MG63 (cell line): ENCODE measurements around the gene PITHD1. TPM values are rescaled to one million over a fixed set of nuclear protein-coding genes. Genes with fewer than 3 reads are reported as not detected.
"Not testable (repeated sequence)": the region's sequence is repeated elsewhere in the genome, so short reads cannot be mapped to it uniquely, and the experiment has no call there.

Source experiments
- DNase-seq: peaks from one replicate; pipeline ENCODE4 v3.0.0-alpha.2; 2020
- H3K27me3 ChIP-seq: fragments of 250-450 bp; sonication (Bioruptor Pico); 2 replicates; pipeline ENCODE4 v1.5.1; 2020; ENCODE audit warnings: mild to moderate bottlenecking, moderate library complexity
- H3K36me3 ChIP-seq: fragments of 250-450 bp; sonication (Bioruptor Pico); 2 replicates; pipeline ENCODE4 v1.5.1; 2020; ENCODE audit warnings: mild to moderate bottlenecking, moderate library complexity
- H3K4me3 ChIP-seq: fragments of 250-450 bp; sonication (Bioruptor Pico); 2 replicates; pipeline ENCODE4 v1.5.1; 2020; ENCODE audit warnings: mild to moderate bottlenecking, moderate library complexity
- H3K9me3 ChIP-seq: fragments of 250-450 bp; sonication (Bioruptor Pico); 2 replicates; pipeline ENCODE4 v1.5.1; 2020; ENCODE audit warnings: mild to moderate bottlenecking, moderate library complexity
- total RNA-seq: library from RNA; depleted of rRNA; stranded (reverse); fragments of >200 nt; shearing (Covaris generic); gene quantifications from 2 replicates; pipeline ENCODE4 v1.2.3, GENCODE V29; 2014; ENCODE audit warnings: low replicate concordance; rRNA removed

The PITHD1 gene, protein sequence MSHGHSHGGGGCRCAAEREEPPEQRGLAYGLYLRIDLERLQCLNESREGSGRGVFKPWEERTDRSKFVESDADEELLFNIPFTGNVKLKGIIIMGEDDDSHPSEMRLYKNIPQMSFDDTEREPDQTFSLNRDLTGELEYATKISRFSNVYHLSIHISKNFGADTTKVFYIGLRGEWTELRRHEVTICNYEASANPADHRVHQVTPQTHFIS
- 64.2 and 116 TPM in 2 replicates for total RNA-seq

DNA sequence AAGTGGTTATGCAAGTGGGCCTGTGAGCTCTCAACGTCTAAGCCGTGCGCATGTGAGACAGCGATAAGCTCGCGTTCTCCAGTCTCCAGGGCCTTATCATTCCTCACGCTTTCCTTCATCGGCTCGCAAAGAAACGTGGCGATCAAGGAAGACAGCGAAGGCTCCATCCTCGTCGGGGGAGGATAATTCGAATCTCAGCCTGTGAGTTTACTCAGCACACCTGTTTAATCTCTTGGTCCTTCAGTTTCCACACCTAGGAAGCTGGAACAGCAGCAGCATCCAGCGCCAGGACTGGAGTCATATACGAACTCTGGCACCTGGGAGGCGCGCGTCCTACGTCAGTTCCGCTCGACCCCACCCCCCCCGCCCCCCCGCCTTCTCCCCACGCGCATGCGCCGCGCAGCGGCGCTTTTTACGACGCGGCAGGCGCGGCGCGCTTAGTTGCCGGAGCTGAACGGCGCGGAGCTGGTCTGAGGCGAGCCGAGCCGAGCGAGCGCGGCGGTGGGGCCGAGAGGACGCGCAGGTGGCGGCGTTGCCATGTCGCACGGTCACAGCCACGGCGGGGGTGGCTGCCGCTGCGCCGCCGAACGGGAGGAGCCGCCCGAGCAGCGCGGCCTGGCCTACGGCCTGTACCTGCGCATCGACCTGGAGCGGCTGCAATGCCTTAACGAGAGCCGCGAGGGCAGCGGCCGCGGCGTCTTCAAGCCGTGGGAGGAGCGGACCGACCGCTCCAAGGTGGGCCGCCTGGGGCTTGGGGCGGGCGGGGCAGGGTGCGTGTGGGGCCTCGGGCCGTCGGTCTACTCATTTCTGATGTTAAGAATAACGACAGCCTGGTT, at the start of gene PITHD1:
PITHD1 (plus strand) TSS at position 440 of the 836 bp plus-strand sequence; CDS start at position 538, 98 bp downstream.
- peak; percentile 72 for DNase-seq
- Histone ChIP-seq H3K27me3 (no peaks in the 10 kb centered on the region), H3K36me3 (peaks cover 21% of the 10 kb centered on the region), H3K4me3 (peak within 1 kb of the TSS; percentile 95), H3K9me3 (no peaks in the 10 kb centered on the region)

DNA sequence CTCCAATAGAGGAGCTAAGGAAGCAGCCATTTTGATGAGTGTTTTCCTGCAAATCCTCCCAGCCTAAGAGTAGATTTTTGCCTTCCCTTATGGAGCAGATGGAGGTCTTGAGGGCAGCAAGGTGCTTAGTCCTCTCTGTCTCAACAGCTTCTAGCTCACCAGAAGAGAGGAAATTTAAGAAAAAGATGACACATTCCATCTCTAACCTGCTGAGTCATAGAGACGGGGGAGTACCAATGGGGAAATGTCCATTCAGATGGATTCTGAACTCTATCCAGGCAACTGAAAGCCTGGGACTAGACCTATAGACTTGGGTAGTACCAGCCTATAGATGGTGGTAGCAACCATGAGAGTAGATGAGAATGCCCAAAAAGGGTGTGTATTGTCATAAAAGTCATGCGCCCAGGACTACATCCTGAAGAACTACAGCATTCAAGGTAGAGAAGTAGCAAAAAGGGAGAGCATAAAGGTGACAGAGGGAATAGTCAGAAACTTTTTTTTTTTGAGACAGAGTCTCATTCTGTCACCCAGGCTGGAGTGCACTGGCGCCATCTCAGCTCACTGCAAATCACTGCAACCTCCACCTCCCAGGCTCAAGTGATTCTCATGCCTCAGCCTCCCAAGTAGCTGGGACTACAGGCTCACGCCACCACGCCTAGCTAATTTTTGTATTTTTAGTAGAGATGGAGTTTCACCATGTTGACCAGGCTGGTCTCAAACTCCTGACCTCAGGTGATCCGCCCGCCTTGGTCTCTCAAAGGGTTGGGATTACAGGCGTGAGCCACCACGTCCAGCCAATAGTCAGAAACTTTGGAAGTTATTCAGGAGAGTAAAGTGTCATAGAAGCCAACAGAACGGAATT, 45.6 kb upstream of the PITHD1 start:
- Histone ChIP-seq H3K36me3 (peaks cover 7% of the 10 kb centered on the region), H3K9me3 (no peaks in the 10 kb centered on the region), H3K27me3 (no peaks in the 10 kb centered on the region), H3K4me3 (no peak overlapping the region)
- DNase-seq, result no peak

DNA sequence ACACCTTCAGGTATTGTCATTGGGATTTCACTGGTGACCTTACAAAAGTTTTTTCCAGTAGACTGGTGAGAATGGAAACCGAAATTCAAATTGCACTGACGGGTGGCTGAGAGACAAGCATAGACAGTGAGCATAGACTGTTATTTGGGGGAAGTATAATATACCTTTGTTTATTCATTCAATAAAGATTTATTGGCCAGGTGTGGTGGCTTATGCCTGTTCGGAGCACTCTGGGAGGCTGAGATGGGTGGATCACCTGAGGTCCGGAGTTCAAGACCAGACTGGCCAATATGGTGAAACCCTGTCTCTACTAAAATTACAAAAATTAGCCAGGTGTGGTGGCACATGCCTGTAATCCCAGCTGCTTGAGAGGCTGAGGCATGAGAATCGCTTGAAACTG, 44.9 kb upstream of the PITHD1 start:
- H3K27me3 ChIP-seq, H3K36me3 ChIP-seq, DNase-seq, H3K9me3 ChIP-seq, H3K4me3 ChIP-seq: not testable (repeated sequence)

DNA sequence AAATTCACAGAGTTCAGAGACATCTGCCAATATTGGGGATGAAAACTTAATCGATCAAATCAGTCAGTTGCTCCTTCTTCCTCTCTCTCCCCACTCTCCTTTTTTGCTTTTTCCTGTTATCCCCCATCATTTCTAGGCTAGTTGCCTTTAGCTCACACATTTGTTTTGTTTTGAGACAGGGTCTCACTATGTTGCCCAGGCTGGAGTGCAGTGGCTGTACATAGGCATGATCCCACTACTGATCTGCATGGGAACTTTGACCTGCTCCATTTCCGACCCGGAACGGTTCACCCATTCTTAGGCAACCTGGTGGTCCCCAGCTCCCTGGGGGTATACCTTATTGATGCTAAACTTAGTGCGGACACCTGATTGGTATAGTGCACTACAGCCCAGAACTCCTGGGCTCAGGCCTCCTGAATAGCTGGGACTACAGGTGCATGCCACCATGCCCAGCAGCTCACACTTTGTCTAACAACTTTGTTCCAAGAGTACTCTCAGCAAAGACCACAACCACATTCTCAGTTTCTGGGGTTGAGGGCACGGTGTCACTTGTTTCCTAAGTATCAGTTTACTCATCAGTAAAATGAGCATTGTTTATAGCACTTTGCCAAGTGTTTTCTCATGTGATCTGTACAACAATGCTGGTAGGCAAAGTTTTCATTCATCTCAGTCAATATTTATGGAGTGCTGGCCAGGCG, 41.6 kb upstream of the PITHD1 start:
- DNase-seq, result no peak
- no peaks in the 10 kb centered on the region for H3K9me3 ChIP-seq
- H3K27me3 ChIP-seq, result no peaks in the 10 kb centered on the region
- H3K36me3 ChIP-seq, result peaks cover 8% of the 10 kb centered on the region
- H3K4me3 ChIP-seq, result no peak overlapping the region

DNA sequence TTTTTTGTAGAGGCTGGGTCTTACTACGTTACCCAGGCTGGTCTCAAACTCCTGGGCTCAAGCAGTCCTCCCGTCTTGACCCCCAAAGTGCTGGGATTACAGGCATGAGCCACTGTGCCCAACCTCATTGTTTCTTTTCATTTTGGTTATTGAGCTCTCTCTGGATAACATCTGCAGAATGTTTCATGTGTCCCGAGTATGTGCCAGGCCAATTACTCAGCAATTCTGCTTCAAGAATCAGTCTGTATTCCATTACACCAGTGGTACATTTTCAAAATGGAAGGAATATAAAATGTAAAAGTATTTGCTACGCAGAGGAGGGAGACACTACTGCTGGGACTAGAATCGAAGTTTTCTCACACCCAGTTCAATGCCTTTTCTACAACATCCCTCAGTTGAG, 36.6 kb upstream of the PITHD1 start:
- H3K9me3 ChIP-seq, result no peaks in the 10 kb centered on the region
- no peaks in the 10 kb centered on the region for H3K27me3 ChIP-seq
- no peak overlapping the region for H3K4me3 ChIP-seq
- peaks cover 20% of the 10 kb centered on the region for H3K36me3 ChIP-seq
- DNase-seq, result no peak

DNA sequence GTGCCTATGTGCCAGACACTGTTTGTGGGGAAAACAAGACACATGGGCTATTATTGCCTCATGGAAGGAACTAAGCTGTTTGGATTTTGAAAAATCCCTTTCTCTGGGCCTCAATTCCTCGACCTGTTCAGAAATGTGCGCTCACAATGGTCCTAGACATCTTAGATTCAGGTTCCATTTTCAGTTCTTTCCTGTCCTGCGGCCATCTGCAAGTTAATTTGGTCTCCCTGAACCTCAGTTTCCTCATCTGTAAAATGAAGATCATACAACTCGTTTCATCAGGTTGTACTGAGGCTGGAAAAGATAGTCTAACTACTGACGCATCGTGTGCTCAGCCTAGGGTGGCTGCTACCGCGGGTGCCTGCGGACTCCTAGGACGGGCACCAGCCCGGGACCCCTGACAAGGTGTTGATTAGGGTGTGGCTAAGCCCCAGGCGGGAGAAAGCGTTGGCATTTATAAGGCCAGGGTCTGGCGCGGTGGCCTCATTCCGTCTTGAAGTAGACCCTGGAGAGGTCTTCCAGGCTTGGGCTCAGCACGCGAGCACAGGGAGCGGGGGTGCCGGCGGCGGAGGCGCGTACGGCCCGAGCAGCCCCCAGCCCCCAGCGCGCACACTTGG, 35.4 kb upstream of the PITHD1 start:
- Histone ChIP-seq H3K9me3 (no peaks in the 10 kb centered on the region), H3K4me3 (peak overlapping the region; percentile 90), H3K36me3 (peaks cover 30% of the 10 kb centered on the region), H3K27me3 (no peaks in the 10 kb centered on the region)
- DNase-seq, result no peak

DNA sequence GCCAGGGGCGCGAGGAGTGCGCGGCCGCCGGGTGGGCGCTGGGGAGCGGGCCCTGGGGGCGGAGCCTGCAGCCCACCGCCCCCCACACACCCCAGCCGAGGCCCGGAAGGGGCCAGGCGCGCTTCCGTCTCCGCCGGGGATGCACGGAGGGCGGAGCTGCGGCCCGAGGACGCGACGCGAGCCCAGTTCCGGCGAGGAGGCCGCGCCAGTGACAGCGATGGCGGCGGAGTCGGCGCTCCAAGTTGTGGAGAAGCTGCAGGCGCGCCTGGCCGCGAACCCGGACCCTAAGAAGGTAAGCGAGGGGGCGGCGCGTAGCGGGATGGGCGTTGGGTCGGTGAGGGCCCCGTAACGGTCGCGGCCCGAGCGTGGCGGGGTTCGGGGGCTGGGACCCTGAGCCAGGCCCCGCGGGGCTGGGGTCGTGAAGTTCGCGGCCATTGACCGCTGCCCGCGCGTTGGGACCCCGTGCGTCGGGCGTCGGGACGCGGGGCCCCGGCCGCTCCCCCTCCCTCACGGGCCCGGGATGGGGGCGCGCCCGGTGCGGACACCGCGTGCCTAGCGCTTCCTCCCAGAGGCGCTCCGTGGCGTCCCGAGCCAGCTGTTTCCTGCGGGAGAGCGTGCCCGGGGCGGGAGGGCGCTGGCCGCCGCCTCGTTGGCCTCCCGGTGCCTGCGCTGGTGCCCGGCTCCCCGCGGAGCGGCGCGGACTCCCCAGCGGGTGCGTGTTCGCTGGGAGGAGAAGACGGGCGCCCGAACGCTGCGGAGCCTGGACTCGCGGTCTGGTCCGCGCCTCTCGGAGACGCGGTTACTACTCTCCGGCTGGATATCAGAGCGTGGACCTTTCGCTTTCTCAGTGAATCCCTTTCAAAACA, 34.7 kb upstream of the PITHD1 start, which contains the start of gene ELOA:
ELOA (plus strand) TSS at position 185 of the 866 bp plus-strand sequence; CDS start at position 218, 33 bp downstream.
- Histone ChIP-seq H3K36me3 (peaks cover 38% of the 10 kb centered on the region), H3K9me3 (no peaks in the 10 kb centered on the region), H3K4me3 (peak within 1 kb of the TSS; percentile 90), H3K27me3 (no peaks in the 10 kb centered on the region)
- peak; percentile 74 for DNase-seq

DNA sequence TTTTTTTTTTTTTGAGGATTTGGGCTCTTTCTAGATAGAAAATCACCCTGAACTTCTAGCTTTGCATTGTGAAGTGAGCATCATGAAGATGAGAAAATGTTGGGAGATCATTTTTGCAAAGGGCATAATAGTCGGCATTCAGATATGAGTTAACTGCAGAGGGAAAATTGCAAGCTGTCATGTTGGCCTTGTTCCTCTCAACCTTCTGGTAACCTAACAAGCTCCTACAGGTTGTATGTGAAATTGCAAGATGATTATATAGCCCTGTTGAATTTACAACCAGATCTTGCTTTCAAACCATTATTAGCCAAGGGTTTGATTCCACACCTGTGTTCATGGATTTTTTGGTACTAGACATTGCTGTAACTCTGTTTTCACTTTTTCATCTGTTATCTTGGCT, 32.7 kb upstream of the PITHD1 start:
- Histone ChIP-seq H3K9me3 (no peaks in the 10 kb centered on the region), H3K36me3 (peaks cover 54% of the 10 kb centered on the region), H3K27me3 (no peaks in the 10 kb centered on the region), H3K4me3 (no peak overlapping the region)
- no peak for DNase-seq

DNA sequence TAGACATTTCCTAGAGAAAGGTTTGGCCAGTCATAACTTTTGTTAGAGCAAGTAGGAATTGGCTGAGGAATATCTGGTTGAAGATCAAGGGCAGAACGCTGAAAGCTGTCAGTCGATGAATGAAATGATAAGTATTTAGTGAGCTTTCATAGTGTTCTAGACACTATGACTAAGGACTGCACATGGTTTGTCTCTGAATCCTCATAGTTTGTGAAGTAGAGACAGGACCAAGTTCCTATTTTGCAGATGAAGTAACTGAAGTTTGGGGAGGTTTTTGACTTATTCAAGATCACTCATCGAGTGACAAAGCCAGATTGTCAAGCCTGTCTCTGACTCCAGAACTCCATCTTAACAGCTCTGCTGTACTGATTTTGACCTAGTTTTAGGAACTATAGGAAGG, 30.2 kb upstream of the PITHD1 start:
- H3K36me3 ChIP-seq, result peaks cover 72% of the 10 kb centered on the region

DNA sequence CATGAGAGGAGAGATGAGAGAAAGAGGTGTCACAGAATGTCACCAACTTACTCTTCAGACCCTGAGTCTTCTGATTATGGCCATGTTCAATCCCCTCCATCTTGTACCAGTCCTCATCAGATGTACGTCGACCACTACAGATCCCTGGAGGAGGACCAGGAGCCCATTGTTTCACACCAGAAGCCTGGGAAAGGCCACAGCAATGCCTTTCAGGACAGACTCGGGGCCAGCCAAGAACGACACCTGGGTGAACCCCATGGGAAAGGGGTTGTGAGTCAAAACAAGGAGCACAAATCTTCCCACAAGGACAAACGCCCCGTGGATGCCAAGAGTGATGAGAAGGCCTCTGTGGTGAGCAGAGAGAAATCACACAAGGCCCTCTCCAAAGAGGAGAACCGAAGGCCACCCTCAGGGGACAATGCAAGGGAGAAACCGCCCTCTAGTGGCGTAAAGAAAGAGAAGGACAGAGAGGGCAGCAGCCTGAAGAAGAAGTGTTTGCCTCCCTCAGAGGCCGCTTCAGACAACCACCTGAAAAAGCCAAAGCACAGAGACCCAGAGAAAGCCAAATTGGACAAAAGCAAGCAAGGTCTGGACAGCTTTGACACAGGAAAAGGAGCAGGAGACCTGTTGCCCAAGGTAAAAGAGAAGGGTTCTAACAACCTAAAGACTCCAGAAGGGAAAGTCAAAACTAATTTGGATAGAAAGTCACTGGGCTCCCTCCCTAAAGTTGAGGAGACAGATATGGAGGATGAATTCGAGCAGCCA, 27.0 kb upstream of the PITHD1 start:
- H3K4me3 ChIP-seq, result no peak overlapping the region
- peak; percentile 30 for DNase-seq
- peaks cover 92% of the 10 kb centered on the region for H3K36me3 ChIP-seq
- H3K9me3 ChIP-seq, result no peaks in the 10 kb centered on the region
- no peaks in the 10 kb centered on the region for H3K27me3 ChIP-seq

More for the DNA sequence above, 30.2 kb upstream of the PITHD1 start:
- Histone ChIP-seq H3K4me3 (no peak overlapping the region), H3K9me3 (no peaks in the 10 kb centered on the region), H3K27me3 (no peaks in the 10 kb centered on the region)
- DNase-seq, result no peak

DNA sequence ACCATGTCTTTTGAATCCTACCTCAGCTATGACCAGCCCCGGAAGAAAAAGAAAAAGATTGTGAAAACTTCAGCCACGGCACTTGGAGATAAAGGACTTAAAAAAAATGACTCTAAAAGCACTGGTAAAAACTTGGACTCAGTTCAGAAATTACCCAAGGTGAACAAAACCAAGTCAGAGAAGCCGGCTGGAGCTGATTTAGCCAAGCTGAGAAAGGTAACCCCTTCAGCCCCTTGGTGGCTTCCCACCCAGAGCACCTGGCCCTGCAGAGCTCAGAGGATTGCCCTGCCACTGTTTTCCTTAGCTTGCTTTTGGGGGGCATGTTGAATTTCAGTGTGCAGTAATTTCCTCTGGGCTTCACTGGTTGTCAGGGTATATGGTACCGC, 26.4 kb upstream of the PITHD1 start:
- no peak overlapping the region for H3K4me3 ChIP-seq
- H3K36me3 ChIP-seq, result peaks cover 97% of the 10 kb centered on the region
- no peaks in the 10 kb centered on the region for H3K27me3 ChIP-seq
- no peaks in the 10 kb centered on the region for H3K9me3 ChIP-seq
- no peak for DNase-seq

DNA sequence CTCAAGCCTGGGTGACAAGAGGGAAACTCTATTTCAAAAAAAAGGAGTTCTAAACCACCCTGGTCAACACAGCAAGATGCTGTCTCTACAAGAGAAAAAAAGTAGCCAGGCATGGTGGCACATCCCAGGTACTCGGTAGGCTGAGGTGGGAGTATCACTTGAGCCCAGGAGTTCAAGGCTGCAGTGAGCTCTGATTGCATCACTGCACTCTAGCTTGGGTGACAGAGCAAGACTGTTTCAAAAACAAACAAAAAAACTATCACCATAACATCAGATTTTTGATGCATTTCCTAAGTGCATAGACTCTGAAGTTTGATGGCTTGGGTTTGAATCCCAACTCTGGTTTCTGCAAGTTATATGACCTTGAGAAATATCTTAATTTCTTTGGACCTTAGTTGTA, 25.3 kb upstream of the PITHD1 start:
- Histone ChIP-seq H3K27me3 (no peaks in the 10 kb centered on the region), H3K36me3 (peaks cover 97% of the 10 kb centered on the region)
- DNase-seq, result no peak

DNA sequence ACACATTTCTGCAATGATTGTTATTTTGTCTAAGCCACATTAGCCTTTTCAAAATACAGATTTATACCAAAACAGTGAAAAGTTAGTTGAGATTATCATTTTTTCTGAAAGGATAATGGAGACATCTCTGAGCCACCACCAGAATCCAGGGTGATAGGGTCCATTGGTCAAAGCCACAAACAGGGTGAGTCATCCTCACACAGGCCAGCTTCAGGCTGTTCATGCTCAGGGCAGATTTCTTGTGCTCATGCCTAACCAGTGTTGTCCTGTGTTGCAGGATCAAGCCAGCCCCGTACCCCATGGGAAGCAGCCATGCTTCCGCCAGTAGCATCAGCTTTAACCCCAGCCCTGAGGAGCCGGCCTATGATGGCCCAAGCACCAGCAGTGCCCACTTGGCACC, 21.5 kb upstream of the PITHD1 start:
- no peaks in the 10 kb centered on the region for H3K27me3 ChIP-seq
- no peaks in the 10 kb centered on the region for H3K9me3 ChIP-seq
- H3K36me3 ChIP-seq, result peaks cover 95% of the 10 kb centered on the region
- DNase-seq, result peak; percentile 57
- no peak overlapping the region for H3K4me3 ChIP-seq

More for the DNA sequence above, 25.3 kb upstream of the PITHD1 start:
- no peaks in the 10 kb centered on the region for H3K9me3 ChIP-seq
- H3K4me3 ChIP-seq, result no peak overlapping the region

DNA sequence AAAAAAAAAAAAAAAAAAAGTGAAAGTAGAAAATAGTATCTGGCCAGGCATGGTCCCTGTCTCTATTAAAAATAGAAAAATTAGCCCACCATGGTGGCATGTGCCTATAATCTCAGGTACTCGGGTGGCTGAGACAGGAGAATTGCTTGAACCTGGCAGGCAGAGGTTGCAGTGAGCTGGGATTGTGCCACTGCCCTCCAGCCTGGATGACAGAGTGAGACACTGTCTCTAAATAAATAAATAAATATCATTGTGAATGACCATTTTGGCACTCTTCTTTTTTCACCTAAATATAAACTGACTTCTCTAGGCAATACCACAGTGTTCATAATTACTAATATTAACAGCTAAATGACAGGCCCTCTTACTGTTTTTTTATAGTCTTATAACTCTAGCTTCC, 20.4 kb upstream of the PITHD1 start:
- no peaks in the 10 kb centered on the region for H3K9me3 ChIP-seq

More for the DNA sequence above, 20.4 kb upstream of the PITHD1 start:
- Histone ChIP-seq H3K36me3 (peaks cover 90% of the 10 kb centered on the region), H3K4me3 (no peak overlapping the region), H3K27me3 (no peaks in the 10 kb centered on the region)
- no peak for DNase-seq
